Peyer's patch (tissue), 4 donors: ENCODE measurements around the gene RARG. TPM values are rescaled to one million over a fixed set of nuclear protein-coding genes. Genes with fewer than 3 reads are reported as not detected.

Experiments
- DNase-seq, 3 donors: peaks; one replicate each; pipeline ENCODE4 v3.0.0-alpha.2; 2017 to 2019
- H3K27ac ChIP-seq, 4 donors: fragments of 200-600 bp; sonication (generic); one replicate each; pipeline ENCODE4 v1.5.1; 2016 to 2019
- H3K27me3 ChIP-seq, 2 donors: fragments of 200-600 bp; sonication (generic); one replicate each; pipeline ENCODE4 v1.5.1; 2019
- H3K36me3 ChIP-seq, 3 donors: fragments of 200-600 bp; sonication (generic); one replicate each; pipeline ENCODE4 v1.5.1; 2016 to 2019
- H3K4me1 ChIP-seq, 4 donors: fragments of 200-600 bp; sonication (generic); one replicate each; pipeline ENCODE4 v1.5.1; 2016 to 2019
- H3K4me3 ChIP-seq, 4 donors: fragments of 200-600 bp; sonication (generic); 1 replicate in 3 of 4; 2 replicates in 1 of 4; pipeline ENCODE4 v1.5.1; 2016 to 2019; ENCODE audit warnings: mild to moderate bottlenecking in 1 of 4
- H3K9me3 ChIP-seq, 4 donors: fragments of 200-600 bp; sonication (generic); one replicate each; pipeline ENCODE4 v1.5.1; 2016 to 2019; ENCODE audit warnings: mild to moderate bottlenecking in 1 of 4
- CTCF ChIP-seq, 6 experiments: fragments of 450-650 bp in 4 of 6; fragments of 200-600 bp in 2 of 6; sonication (generic) in 1 of 6; IDR thresholded peaks; one replicate each; pipeline ENCODE4 v1.5.1; 2017 to 2019; ENCODE audit warnings: antibody characterized with exemption in 6 of 6, mild to moderate bottlenecking in 3 of 6, moderate library complexity in 1 of 6
- POLR2A ChIP-seq, 2 donors: fragments of 450-650 bp; IDR thresholded peaks; one replicate each; pipeline ENCODE4 v1.5.1; 2017; ENCODE audit warnings: antibody characterized with exemption in 2 of 2, mild to moderate bottlenecking in 2 of 2, moderate library complexity in 2 of 2
- total RNA-seq, 4 donors: library from RNA; depleted of rRNA; stranded (reverse); fragments of >200 nt; gene quantifications; one replicate each; pipeline ENCODE4 v1.1.0, GENCODE V29; 2016

RARG gene
- total RNA-seq, 4 donors from 2014 or later = 1.9 to 10.7 (median 5.7) TPM

GRCh38 chr12:53200458-53201176 is 31.4 kb downstream of the RARG start:
- Histone ChIP-seq H3K27me3 (no peaks in the 10 kb centered on the region), H3K4me3 (peak overlapping the region in 1 of 4 donors; percentile 7), H3K9me3 (no peaks in the 10 kb centered on the region), H3K36me3 (no peaks in the 10 kb centered on the region), H3K27ac (peak overlapping the region in 3 of 4 donors; percentile 11 to 76 (median 45)), H3K4me1 (peaks cover 0 to 48% (median 31%) of the 10 kb centered on the region in 4 donors)
- peak in 2 of 3 donors; percentile 50 to 55 for DNase-seq
- TF ChIP-seq CTCF (IDR thresholded peaks at IDR 0.05) (no peak), POLR2A (IDR thresholded peaks at IDR 0.05) (no peak)

GRCh38 chr12:53200107-53200457 is 31.9 kb downstream of the RARG start:
- Histone ChIP-seq H3K4me1 (peaks cover 0 to 43% (median 31%) of the 10 kb centered on the region in 4 donors), H3K27me3 (no peaks in the 10 kb centered on the region), H3K27ac (peak overlapping the region in 3 of 4 donors; percentile 11 to 76 (median 45)), H3K36me3 (no peaks in the 10 kb centered on the region), H3K9me3 (no peaks in the 10 kb centered on the region), H3K4me3 (no peak overlapping the region)
- peak in 1 of 3 donors; percentile 45 for DNase-seq
- no peak for TF ChIP-seq CTCF (IDR thresholded peaks at IDR 0.05)

GRCh38 chr12:53199700-53200099 is 32.3 kb downstream of the RARG start:
- Histone ChIP-seq H3K27me3 (no peaks in the 10 kb centered on the region), H3K4me1 (peaks cover 0 to 42% (median 31%) of the 10 kb centered on the region in 4 donors), H3K4me3 (no peak overlapping the region), H3K36me3 (no peaks in the 10 kb centered on the region), H3K27ac (peak overlapping the region in 1 of 4 donors; percentile 76), H3K9me3 (no peaks in the 10 kb centered on the region)
- no peak for DNase-seq
- TF ChIP-seq CTCF (IDR thresholded peaks at IDR 0.05) = no peak
- TF ChIP-seq POLR2A (IDR thresholded peaks at IDR 0.05) = no peak

GRCh38 chr12:53198486-53199110 is 33.4 kb downstream of the RARG start:
- Histone ChIP-seq H3K4me1 (peaks cover 0 to 42% (median 31%) of the 10 kb centered on the region in 4 donors), H3K4me3 (no peak overlapping the region), H3K36me3 (no peaks in the 10 kb centered on the region), H3K27me3 (no peaks in the 10 kb centered on the region), H3K9me3 (no peaks in the 10 kb centered on the region), H3K27ac (peak overlapping the region in 2 of 4 donors; percentile 35 to 76)
- peak in 1 of 3 donors; percentile 54 for DNase-seq
- TF ChIP-seq POLR2A (IDR thresholded peaks at IDR 0.05) (no peak), CTCF (IDR thresholded peaks at IDR 0.05) (no peak)

GRCh38 chr12:53197011-53197640 is 34.9 kb downstream of the RARG start:
- Histone ChIP-seq H3K9me3 (no peaks in the 10 kb centered on the region), H3K27me3 (no peaks in the 10 kb centered on the region), H3K4me1 (peaks cover 0 to 40% (median 27%) of the 10 kb centered on the region in 4 donors), H3K4me3 (peak overlapping the region in 2 of 4 donors; percentile 29 to 36), H3K27ac (no peak overlapping the region), H3K36me3 (no peaks in the 10 kb centered on the region)
- DNase-seq = no peak
- TF ChIP-seq CTCF (IDR thresholded peaks at IDR 0.05) (no peak), POLR2A (IDR thresholded peaks at IDR 0.05) (no peak)
